Cerebellar cortex (tissue), 1 donor: Measurements from ENCODE around the gene LAMA4.

Experiments used
- DNase-seq: peaks from one replicate; pipeline ENCODE4 v3.0.0-alpha.2; 2015; ENCODE audit warnings: low spot score

LAMA4 gene

DNA sequence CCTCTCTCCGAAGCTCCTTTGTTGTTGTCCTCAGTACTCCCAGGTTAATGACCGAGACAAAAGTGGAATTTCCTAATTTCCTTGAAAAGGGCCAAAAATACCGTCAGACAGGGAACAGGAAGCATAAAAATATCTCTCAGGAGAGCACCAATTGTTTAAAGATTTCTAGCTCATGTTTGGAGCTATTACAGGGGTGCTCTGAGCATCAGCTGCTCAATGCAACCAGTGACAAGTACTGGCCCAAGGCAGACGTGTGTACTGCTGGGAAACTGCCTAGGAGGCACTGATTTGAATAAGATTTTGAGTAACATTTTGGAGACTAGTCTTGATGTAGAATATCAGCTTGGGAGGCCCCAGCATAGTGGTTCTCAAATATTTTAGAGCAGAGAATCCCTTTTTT is 17.3 kb downstream of the LAMA4 start:
- DNase-seq, result no peak

DNA sequence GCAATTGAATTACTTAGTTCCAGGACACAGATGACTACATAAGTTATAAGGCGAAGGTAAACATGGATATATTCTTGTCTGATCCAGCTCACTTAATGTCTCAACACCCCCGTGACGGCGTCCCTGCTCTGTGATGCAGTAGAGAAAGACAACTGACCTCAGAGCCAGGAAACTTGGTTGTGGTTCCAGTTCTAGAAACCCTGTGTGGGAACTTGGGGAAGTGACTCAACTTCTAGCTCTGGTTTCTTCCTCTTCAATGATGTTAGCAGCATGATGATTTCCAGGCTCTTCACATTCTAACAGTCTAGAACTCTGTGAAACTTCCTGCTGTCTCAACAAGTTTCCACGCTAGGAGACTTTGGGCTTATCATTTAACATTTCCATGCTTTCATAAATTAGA is 18.4 kb downstream of the LAMA4 start:
- no peak for DNase-seq

DNA sequence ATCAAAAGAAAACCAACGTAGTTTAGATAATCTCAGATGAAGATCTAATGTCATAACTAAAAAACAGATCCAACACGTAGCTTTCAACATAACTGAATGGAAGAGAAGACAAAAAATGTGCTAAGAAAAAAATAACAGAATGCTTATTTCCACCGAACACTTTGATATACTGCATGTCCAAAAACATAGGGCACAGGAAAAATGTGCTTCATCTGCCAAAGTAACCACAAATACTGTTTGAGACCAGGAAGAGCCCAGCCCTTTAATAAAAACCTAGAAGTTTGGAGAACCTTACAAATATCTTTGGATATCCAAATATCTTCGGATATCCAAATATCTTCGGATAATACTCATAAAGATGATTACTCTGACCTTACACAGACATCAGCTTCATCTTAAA is 19.8 kb downstream of the LAMA4 start:
- no peak for DNase-seq

DNA sequence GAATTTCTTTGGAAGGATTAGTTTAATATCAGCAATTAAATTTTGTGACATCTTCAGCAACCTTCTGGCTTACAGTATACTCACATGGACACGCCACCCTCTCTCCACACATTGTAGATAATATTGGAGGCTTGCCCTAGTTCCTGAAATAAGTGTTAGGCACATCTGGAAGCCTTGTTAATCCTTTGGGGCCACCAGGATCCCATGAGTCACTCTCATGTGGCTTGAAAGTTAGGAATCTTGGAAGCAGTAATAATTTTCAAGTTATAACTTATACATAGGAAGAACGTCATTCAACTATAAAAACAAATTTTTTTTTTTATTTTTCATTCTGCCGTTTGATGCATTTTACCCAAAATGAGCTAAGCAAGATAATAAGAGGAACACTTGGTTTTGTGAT is 20.5 kb downstream of the LAMA4 start:
- DNase-seq, result no peak

GRCh38 chr6:112232845-112233256 is 21.5 kb downstream of the LAMA4 start:
- DNase-seq, result no peak

DNA sequence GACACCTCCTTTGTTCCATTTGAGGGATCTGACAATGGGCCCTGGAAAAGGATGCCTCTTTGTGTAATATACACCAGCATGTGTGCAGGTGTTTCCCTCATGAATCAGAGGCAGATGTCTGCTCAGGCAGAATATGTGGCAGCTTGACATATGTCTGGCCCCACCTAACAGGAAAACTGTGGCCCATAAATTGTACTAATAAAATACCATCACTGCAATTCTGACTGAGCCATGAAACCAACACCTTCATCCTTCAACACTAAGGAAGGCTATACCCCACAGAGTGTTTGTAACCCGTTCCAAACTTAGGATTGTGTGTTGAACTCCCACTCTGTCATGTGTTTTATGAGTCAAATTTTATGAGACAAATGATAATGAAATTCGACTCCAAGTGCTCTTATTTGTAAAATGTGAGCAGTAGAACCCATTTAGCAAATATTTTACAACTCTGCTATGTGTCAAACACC is 22.7 kb downstream of the LAMA4 start:
- no peak for DNase-seq

DNA sequence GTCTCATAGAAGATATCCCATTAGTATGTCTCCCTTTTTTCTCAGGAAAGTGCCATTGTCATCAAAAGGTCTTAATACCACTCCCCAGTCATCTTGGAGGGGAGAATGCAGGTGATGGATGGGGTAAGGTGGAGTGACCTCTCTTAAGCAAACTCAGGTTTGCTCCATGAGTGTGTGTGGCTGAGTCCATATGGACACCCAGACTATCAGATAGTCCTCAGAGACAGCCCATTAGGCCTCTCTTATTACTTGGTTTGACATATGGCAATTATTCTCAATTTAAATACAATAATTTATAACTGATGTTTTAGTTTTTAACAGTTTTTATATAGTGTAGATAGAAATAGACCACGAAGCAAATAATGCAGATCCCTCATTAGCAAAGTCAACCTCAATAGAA is 23.2 kb downstream of the LAMA4 start:
- no peak for DNase-seq

DNA sequence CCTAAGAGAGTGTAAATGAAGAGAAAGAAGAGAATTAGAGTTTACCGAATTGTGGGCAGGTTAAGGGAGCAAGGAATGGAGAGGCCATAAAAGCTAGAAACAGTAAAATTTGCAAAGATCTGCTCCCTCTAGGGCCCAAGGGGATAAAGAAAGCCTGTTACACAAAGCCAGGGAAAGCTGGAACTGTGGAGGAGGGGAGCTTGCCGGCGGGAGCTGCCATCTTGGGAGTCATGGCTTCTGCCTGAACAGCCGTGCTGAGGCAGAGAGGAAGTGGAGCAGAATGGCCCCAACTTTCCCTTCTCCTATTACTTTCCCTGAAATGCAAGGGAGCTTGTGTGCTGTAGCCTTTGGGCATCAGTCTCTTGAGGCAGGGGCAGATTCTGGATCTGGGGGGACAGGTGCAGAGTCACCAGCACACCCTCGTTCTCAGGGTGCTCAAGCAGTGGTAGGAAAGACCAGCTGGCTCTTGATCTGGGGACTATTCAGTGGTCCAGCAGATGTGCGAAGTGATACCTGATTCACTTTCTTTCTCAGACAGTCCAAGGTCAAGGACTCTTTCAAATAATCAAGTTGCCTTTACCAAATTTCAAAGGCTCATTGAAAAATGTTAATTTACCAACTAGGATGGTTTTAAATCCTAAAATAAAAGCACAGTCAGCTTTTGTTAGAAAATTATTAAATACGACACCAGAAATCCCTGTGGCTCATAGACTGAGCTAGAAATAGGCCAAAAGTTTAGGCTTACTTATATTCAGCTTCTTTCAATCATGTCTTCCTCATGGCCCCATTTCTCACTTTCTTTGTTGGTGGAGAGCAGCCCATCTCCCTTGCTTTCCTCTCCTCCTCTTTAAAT is 25.7 kb downstream of the LAMA4 start:
- DNase-seq, result no peak

GRCh38 chr6:112227992-112228391 is 26.4 kb downstream of the LAMA4 start:
- no peak for DNase-seq

DNA sequence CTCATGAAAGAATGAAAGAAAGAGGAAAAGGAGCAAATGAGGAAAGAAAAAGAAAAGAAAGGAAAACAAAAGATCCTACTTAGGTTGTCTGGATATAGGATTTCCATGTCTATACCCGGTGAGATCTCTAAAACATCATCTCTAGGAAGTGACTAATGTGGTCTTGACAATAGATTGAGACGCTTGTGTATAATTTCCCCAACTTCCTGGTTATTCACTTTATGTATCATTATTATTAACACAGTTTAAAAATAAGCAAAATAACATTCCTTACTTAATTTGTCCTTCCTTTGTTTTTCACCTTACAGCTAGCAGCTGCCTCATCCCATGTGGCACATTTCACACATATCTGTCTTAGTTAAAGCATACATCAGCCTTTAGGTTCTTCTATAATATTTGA is 27.0 kb downstream of the LAMA4 start:
- no peak for DNase-seq

DNA sequence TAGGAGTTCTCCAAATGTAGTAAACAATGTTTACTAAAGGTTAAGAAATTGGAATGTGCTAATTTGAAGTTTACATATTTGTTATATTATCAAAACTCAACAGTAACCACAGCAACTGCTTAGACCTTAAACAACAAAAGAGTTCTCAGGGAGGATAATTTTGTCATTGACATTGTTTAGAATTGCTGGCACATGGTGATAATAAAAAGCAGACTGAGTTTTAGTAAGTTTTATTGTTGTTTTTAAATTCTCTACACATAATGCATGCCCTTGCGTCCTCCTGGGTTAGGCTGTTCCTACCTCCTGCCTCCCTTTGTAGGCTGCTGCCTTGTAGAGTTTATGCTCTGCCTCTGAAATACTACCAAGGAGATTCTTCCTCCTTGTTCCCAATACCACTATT is 28.7 kb downstream of the LAMA4 start:
- DNase-seq, result no peak

- DNase-seq, result no peak
Measured at GRCh38 chr6:112224088-112224487, 30.3 kb downstream of the LAMA4 start.

DNA sequence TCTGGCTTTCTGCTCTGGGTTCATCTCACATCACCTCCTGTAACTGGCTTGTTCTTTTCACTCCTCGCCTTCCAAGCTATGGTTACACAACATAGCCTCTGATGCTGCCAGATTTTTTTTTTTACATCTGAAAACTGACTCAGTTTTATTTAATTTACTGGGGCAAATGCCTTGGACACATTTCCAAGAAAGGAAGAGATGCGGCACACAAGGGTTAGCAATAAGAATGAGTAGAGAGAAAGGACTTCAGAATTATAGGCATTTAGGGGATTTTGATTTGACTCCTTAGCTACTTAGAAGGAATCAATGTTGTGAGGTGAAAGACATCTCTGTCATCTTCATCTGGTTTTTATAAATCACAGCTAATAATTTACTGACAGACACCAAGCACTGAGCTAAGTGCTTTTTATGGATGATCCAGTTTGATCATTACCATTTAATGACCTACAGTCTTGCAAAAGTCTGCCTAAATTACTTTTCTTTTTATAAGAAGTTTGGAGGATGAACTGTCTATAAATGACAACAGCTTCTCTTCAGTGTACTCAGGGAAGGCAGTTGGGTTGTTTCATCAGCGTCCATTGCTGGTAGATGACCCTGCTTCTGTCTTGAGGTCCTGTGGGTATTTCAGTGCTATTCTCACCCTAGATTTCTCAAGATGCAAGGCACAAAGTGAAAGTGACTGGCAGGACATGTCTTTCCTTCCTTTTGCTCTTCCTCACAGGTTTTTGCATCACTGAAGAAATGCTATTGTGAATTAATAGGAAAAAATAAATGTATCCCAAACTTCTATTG is 31.1 kb downstream of the LAMA4 start:
- DNase-seq, result no peak

- no peak for DNase-seq
Measured at GRCh38 chr6:112221981-112222852, 32.1 kb downstream of the LAMA4 start.

DNA sequence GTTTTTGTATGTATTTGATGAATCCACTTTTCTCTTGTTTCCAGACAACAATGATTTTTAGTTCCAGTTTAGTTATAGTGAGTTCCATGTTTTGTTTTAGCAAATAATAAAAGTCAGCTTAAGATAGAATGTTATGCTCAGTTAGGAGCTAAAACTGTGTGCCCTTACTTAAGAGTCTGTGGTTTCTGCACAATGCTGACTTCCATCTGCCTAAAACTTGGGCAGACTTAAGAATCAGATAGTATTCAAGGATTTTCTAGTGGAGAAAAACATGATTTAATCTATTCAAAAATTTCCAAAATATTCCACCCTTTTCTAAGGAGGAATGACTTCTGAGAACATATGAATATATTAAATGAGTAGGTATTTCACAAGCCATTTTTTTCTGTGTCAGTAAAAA is 32.8 kb downstream of the LAMA4 start:
- no peak for DNase-seq

GRCh38 chr6:112218563-112218962 is 35.8 kb downstream of the LAMA4 start:
- peak; percentile 39 for DNase-seq

GRCh38 chr6:112216662-112217551 is 37.5 kb downstream of the LAMA4 start:
- DNase-seq, result no peak

DNA sequence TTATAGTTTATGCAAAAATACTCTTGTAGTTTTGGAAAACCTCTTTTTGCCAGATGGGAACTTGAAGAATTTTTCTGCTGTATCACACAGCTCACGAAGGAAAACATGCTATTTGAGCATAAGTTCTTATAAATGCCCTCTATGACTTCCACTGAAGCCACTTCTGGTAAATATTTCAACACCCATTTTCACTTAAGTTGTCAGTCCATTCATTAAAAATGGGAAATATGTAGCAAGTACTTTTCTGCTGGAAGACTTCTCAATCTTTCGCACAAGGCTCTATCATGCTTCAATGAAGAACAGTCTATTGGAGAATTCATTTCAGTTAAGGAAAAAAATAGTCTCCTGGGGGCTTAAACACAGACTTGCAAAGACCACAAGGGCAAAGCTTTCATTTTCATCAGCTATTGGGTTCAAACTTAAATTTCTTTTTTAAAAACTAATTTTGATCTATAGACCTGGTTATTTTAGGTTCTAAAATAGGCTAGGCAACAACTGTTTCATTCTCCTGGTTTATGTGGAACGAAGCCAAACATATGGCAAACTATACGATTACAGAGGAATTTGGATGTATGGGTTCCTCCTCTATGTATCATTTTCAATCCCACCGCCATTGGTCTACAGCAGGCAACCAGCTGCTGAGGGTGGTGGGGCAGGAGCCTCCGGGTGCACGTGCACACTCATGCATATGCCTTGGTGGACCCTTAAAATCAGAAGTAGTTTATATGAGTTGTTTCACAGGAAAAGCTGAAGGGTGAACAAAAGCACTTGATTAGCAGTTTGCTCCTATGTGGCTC is 38.7 kb downstream of the LAMA4 start:
- DNase-seq, result no peak

- no peak for DNase-seq
Measured at GRCh38 chr6:112214739-112215269, 39.6 kb downstream of the LAMA4 start.

- no peak for DNase-seq
Measured at GRCh38 chr6:112210852-112211251, 43.5 kb downstream of the LAMA4 start.
